Hepatocyte (in vitro differentiated cells): ENCODE data around the gene MAST2. TPM values are rescaled to one million over a fixed set of nuclear protein-coding genes. Genes with fewer than 3 reads are reported as not detected.

ENCODE experiments used
- DNase-seq: peaks from one replicate; pipeline ENCODE4 v3.0.0-alpha.2; 2016; ENCODE audit warnings: low spot score
- H2AFZ ChIP-seq: fragments of 200-600 bp; sonication (generic); 2 replicates; pipeline ENCODE4 v1.6.0; 2016; ENCODE audit warnings: antibody characterized with exemption, mild to moderate bottlenecking
- H3K27ac ChIP-seq: fragments of 200-600 bp; sonication (generic); 2 replicates; pipeline ENCODE4 v1.5.1; 2016; ENCODE audit warnings: mild to moderate bottlenecking
- H3K27me3 ChIP-seq: fragments of 200-600 bp; sonication (generic); 2 replicates; pipeline ENCODE4 v1.6.1; 2016
- H3K36me3 ChIP-seq: fragments of 200-600 bp; sonication (generic); replicated peaks from 2 replicates; pipeline ENCODE4 v1.5.1; 2016; ENCODE audit warnings: low read depth; ENCODE audit not compliant: insufficient read depth
- H3K4me1 ChIP-seq: fragments of 200-600 bp; sonication (generic); 2 replicates; pipeline ENCODE4 v1.5.1; 2016; ENCODE audit warnings: mild to moderate bottlenecking, moderate library complexity; ENCODE audit not compliant: insufficient read depth
- H3K4me2 ChIP-seq: fragments of 200-600 bp; sonication (generic); 2 replicates; pipeline ENCODE4 v1.6.0; 2016
- H3K4me3 ChIP-seq: fragments of 200-600 bp; sonication (generic); 2 replicates; pipeline ENCODE4 v1.5.1; 2016; ENCODE audit warnings: mild to moderate bottlenecking
- H3K79me2 ChIP-seq: fragments of 200-600 bp; sonication (generic); 2 replicates; pipeline ENCODE4 v1.6.0; 2017; ENCODE audit warnings: mild to moderate bottlenecking
- H3K9me2 ChIP-seq: fragments of 200-600 bp; sonication (generic); replicated peaks from 2 replicates; pipeline ENCODE4 v1.6.0; 2017; ENCODE audit warnings: mild to moderate bottlenecking; ENCODE audit not compliant: insufficient read depth
- H3K9me3 ChIP-seq: fragments of 200-600 bp; sonication (generic); 2 replicates; pipeline ENCODE4 v1.5.1; 2016; ENCODE audit warnings: low read depth, mild to moderate bottlenecking
- H4K20me1 ChIP-seq: fragments of 200-600 bp; sonication (generic); 2 replicates; pipeline ENCODE4 v1.6.0; 2016; ENCODE audit warnings: mild to moderate bottlenecking; ENCODE audit not compliant: insufficient read depth, poor library complexity, severe bottlenecking
- EZH2 ChIP-seq: fragments of 200-600 bp; sonication (generic); IDR thresholded peaks from 2 replicates; pipeline ENCODE4 v1.6.1; 2016; ENCODE audit warnings: antibody characterized with exemption, mild to moderate bottlenecking, borderline replicate concordance
- EZH2phosphoT487 ChIP-seq: fragments of 200-600 bp; sonication (generic); IDR thresholded peaks from one replicate; pipeline ENCODE4 v1.6.1; 2018; ENCODE audit warnings: antibody characterized with exemption, mild to moderate bottlenecking, low read depth, moderate library complexity; ENCODE audit not compliant: unreplicated experiment, severe bottlenecking
- WGBS: methylation state at CpG from one replicate; pipeline ENCODE4 v1.1.6; 2016; ENCODE audit warnings: low lambda C conversion rate; ENCODE audit errors: missing lambda C conversion rate; 5-methylcytosine and 5-hydroxymethylcytosine counted together
- polyA plus RNA-seq: library from polyadenylated mRNA; unstranded; fragments of >200 nt; fragmentation: Nextera tagmentation; extraction: Ambion mirVana; gene quantifications from 2 replicates; pipeline ENCODE4 v1.2.1, GENCODE V29; 2016
- total RNA-seq: library from RNA; depleted of rRNA; stranded (reverse); fragments of >200 nt; gene quantifications from 2 replicates; pipeline ENCODE4 v1.2.3, GENCODE V29; 2014
- TF ChIP-seq, protein P1 (sequence below): fragments of 200-600 bp; sonication (generic); IDR thresholded peaks from 2 replicates; pipeline ENCODE4 v1.5.1; 2016; ENCODE audit warnings: antibody characterized with exemption, mild to moderate bottlenecking; ENCODE audit not compliant: poor library complexity

The MAST2 gene
- total and polyA plus RNA-seq, 2 experiments from 2014 or later = 25.8 to 33.5 TPM

DNA sequence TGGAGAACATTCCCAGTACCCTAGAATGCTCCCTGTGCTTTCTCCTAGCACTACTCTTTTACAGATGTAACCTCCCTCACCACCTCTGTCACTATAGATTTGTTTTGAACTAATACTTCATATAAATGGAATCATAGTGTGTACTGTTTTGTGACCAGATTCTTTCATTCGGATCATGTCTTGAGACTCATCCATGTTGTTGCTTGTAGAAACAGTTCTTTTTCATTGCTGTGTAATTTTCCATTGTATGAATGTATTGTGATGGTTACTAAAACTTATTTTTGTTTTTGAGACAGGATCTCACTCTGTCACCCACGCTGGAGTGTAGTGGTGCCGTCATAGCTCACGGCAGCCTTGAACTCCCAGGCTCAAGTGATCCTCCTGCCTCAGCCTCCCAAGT lies 2.7 kb downstream of the MAST2 start:
- Histone ChIP-seq H2AFZ (no peak overlapping the region), H3K4me2 (peak overlapping the region; percentile 91), H3K4me1 (peaks cover 16% of the 10 kb centered on the region), H3K4me3 (no peak overlapping the region), H3K9me2 (no peaks in the 10 kb centered on the region), H3K79me2 (peaks cover 67% of the 10 kb centered on the region), H3K9me3 (no peaks in the 10 kb centered on the region), H3K36me3 (no peaks in the 10 kb centered on the region), H3K27ac (no peak overlapping the region), H4K20me1 (peaks cover 14% of the 10 kb centered on the region), H3K27me3 (no peaks in the 10 kb centered on the region)
- no peak for DNase-seq
- TF ChIP-seq, protein P1, sequence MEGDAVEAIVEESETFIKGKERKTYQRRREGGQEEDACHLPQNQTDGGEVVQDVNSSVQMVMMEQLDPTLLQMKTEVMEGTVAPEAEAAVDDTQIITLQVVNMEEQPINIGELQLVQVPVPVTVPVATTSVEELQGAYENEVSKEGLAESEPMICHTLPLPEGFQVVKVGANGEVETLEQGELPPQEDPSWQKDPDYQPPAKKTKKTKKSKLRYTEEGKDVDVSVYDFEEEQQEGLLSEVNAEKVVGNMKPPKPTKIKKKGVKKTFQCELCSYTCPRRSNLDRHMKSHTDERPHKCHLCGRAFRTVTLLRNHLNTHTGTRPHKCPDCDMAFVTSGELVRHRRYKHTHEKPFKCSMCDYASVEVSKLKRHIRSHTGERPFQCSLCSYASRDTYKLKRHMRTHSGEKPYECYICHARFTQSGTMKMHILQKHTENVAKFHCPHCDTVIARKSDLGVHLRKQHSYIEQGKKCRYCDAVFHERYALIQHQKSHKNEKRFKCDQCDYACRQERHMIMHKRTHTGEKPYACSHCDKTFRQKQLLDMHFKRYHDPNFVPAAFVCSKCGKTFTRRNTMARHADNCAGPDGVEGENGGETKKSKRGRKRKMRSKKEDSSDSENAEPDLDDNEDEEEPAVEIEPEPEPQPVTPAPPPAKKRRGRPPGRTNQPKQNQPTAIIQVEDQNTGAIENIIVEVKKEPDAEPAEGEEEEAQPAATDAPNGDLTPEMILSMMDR = no peak
- TF ChIP-seq EZH2 = no peak
- TF ChIP-seq EZH2phosphoT487 = no peak
- WGBS = 99% methylated on average over 4 of the region's 4 CpGs

DNA sequence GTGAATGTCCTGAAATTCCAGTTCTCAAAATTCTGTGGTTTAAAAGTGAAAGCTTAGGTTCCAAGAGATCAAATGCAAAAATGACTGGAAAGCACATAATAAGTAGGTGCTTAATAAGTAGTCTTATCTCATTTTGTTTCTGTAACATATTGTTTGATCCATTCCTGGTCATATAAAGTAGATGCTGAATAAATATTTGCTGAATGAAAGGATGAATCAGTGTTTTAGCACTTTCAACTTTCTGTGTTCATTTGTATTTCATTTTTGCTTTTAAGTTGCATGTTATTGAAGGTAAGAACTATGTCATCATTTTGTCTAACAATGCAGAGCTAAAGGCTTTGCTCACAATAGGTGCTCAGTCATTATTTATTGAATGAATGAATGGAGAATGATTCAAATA lies 6.3 kb downstream of the MAST2 start:
- H3K9me3 ChIP-seq = no peaks in the 10 kb centered on the region
- H2AFZ ChIP-seq = no peak overlapping the region
- peaks cover 81% of the 10 kb centered on the region for H3K79me2 ChIP-seq
- peaks cover 9% of the 10 kb centered on the region for H4K20me1 ChIP-seq
- H3K27me3 ChIP-seq = no peaks in the 10 kb centered on the region
- H3K4me3 ChIP-seq = no peak overlapping the region
- H3K36me3 ChIP-seq = no peaks in the 10 kb centered on the region
- no peak overlapping the region for H3K4me2 ChIP-seq
- H3K27ac ChIP-seq = no peak overlapping the region
- no peaks in the 10 kb centered on the region for H3K9me2 ChIP-seq
- DNase-seq = no peak
- H3K4me1 ChIP-seq = peaks cover 10% of the 10 kb centered on the region
- TF ChIP-seq, protein P1 = no peak
- TF ChIP-seq EZH2 (no peak), EZH2phosphoT487 (no peak)

DNA sequence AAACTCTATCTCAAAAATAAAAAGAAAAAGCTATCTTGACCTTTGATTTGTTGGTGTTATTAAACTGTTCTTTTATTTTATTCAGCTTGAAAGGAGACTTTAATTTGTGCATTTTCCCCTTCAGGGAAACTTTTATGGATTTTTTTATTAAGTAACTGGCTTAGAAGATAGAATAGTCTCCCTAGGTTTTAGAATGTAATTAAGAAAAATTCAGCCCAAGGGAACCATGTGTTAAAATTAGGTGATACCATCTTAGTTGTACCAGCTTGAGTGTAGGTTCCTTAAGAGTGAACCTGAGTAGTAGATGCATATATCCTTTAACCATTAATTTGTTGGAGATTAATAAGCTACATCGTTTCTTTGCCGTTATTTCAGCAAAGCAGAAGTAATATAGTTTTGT lies 11.4 kb downstream of the MAST2 start:
- 98% methylated on average over 2 of the region's 2 CpGs for WGBS
- no peaks in the 10 kb centered on the region for H4K20me1 ChIP-seq
- peaks cover 2% of the 10 kb centered on the region for H3K36me3 ChIP-seq
- H3K27ac ChIP-seq = no peak overlapping the region
- H2AFZ ChIP-seq = no peak overlapping the region
- no peaks in the 10 kb centered on the region for H3K27me3 ChIP-seq
- H3K4me3 ChIP-seq = no peak overlapping the region
- H3K9me3 ChIP-seq = peaks cover 3% of the 10 kb centered on the region
- H3K9me2 ChIP-seq = no peaks in the 10 kb centered on the region
- H3K79me2 ChIP-seq = peaks cover 71% of the 10 kb centered on the region
- TF ChIP-seq EZH2phosphoT487 (no peak), EZH2 (no peak)
- TF ChIP-seq, protein P1 = no peak
- no peak for DNase-seq
- no peak overlapping the region for H3K4me2 ChIP-seq
- H3K4me1 ChIP-seq = no peaks in the 10 kb centered on the region
